A172 (cell line): ENCODE data around the gene SPTLC2. TPM values are rescaled to one million over a fixed set of nuclear protein-coding genes. Genes with fewer than 3 reads are reported as not detected.

Source experiments
- DNase-seq: peaks from one replicate; pipeline ENCODE4 v3.0.0-alpha.2; 2015; ENCODE audit warnings: low spot score
- total RNA-seq: library from RNA; depleted of rRNA; stranded (reverse); fragments of >200 nt; shearing (Covaris generic); gene quantifications from 2 replicates; pipeline ENCODE4 v1.2.3, GENCODE V29; 2014; rRNA removed

The SPTLC2 gene
- total RNA-seq, 1 experiment from 2014 or later = 17.6 TPM

- no peak for DNase-seq
These were observed 147.4 kb downstream of the SPTLC2 start for GRCh38 chr14:77469067-77469505.

GRCh38 chr14:77467801-77468200 lies 148.6 kb downstream of the SPTLC2 start:
- no peak for DNase-seq

- peak; percentile 39 for DNase-seq
These were observed 157.2 kb downstream of the SPTLC2 start for GRCh38 chr14:77459072-77459723.

- peak; percentile 16 for DNase-seq
These were observed 158.0 kb downstream of the SPTLC2 start for GRCh38 chr14:77458249-77458950.

- peak; percentile 96 for DNase-seq
These were observed 158.8 kb downstream of the SPTLC2 start, which contains the start of the genes AHSA1 and VIPAS39 for GRCh38 chr14:77457522-77458248. TSS of gene AHSA1 (plus strand) at chr14:77458093. CDS start at chr14:77458190, 97 bp downstream. TSS of gene VIPAS39 (minus strand) at chr14:77457601. CDS start at chr14:77454102, 3,499 bp downstream.

GRCh38 chr14:77457115-77457521 lies 159.3 kb downstream of the SPTLC2 start:
- peak; percentile 6 for DNase-seq

Other genes starting within 250 kb of the SPTLC2 start
- 11.1 and 11.5 TPM in 2 replicates for gene TMED8, start 239.5 kb downstream of the SPTLC2 start, total RNA-seq
- 1.9 and 2.7 TPM in 2 replicates for gene SAMD15, start 239.3 kb downstream of the SPTLC2 start, total RNA-seq
- not detected in 2 replicates for gene NOXRED1, start 193.1 kb downstream of the SPTLC2 start, total RNA-seq
- gene VIPAS39, start 159.0 kb downstream of the SPTLC2 start, total RNA-seq = 16.1 and 20.5 TPM in 2 replicates
- 178 and 229 TPM in 2 replicates for gene AHSA1, start 158.5 kb downstream of the SPTLC2 start, total RNA-seq
- gene ISM2, start 117.8 kb downstream of the SPTLC2 start, total RNA-seq = 2.8 TPM in 1 of 2 replicates, not detected in the other
- gene ALKBH1, start 91.4 kb upstream of the SPTLC2 start, total RNA-seq = 7.0 and 14.2 TPM in 2 replicates
- 382 and 479 TPM in 2 replicates for gene SLIRP, start 91.5 kb upstream of the SPTLC2 start, total RNA-seq
- gene SNW1, start 144.5 kb upstream of the SPTLC2 start, total RNA-seq = 68.8 and 80.9 TPM in 2 replicates
- gene ADCK1, start 183.5 kb upstream of the SPTLC2 start, total RNA-seq = 4.7 and 5.4 TPM in 2 replicates